DOHH2 (cell line): ENCODE results near the gene DOCK8.

Source experiments
- H3F3A ChIP-seq: fragments of 200-600 bp; sonication (generic), shearing (Covaris generic); 2 replicates; pipeline ENCODE4 v1.6.0; 2016; ENCODE audit warnings: antibody characterized with exemption, mild to moderate bottlenecking; ENCODE audit not compliant: control insufficient read depth, insufficient read depth
- H3K27ac ChIP-seq: fragments of 200-600 bp; sonication (generic); 2 replicates; pipeline ENCODE4 v1.5.1; 2014; ENCODE audit warnings: low read depth, mild to moderate bottlenecking, low read length, moderate library complexity
- H3K27me3 ChIP-seq: fragments of 200-600 bp; sonication (generic); 2 replicates; pipeline ENCODE4 v1.6.1; 2014; ENCODE audit warnings: mild to moderate bottlenecking, low read length, mixed read lengths; ENCODE audit not compliant: control insufficient read depth
- H3K36me3 ChIP-seq: fragments of 200-600 bp; sonication (generic); 2 replicates; pipeline ENCODE4 v1.6.1; 2014; ENCODE audit warnings: mild to moderate bottlenecking, low read length, moderate library complexity, mixed read lengths; ENCODE audit not compliant: control insufficient read depth
- H3K4me1 ChIP-seq: fragments of 200-600 bp; sonication (generic); 2 replicates; pipeline ENCODE4 v1.6.1; 2014; ENCODE audit warnings: mild to moderate bottlenecking, low read length, mixed read lengths; ENCODE audit not compliant: control insufficient read depth
- H3K4me2 ChIP-seq: fragments of 200-600 bp; sonication (generic); 2 replicates; pipeline ENCODE4 v1.6.0; 2014; ENCODE audit warnings: mild to moderate bottlenecking, low read length, moderate library complexity
- H3K4me3 ChIP-seq: fragments of 200-600 bp; sonication (generic); 2 replicates; pipeline ENCODE4 v1.5.1; 2014; ENCODE audit warnings: mild to moderate bottlenecking, low read length, mixed read lengths
- H3K79me2 ChIP-seq: fragments of 200-600 bp; sonication (generic); 2 replicates; pipeline ENCODE4 v1.6.1; 2014; ENCODE audit warnings: mild to moderate bottlenecking, low read length, mixed read lengths; ENCODE audit not compliant: control insufficient read depth
- H3K9me2 ChIP-seq: fragments of 200-600 bp; sonication (generic); replicated peaks from 2 replicates; pipeline ENCODE4 v1.6.1; 2014; ENCODE audit warnings: mild to moderate bottlenecking, low read length, mixed read lengths; ENCODE audit not compliant: control insufficient read depth
- H3K9me3 ChIP-seq: fragments of 200-600 bp; sonication (generic); 2 replicates; pipeline ENCODE4 v1.6.1; 2014; ENCODE audit warnings: antibody characterized with exemption, low read length, mixed read lengths; ENCODE audit not compliant: control insufficient read depth, insufficient read depth
- H4K20me1 ChIP-seq: fragments of 200-600 bp; sonication (generic); 2 replicates; pipeline ENCODE4 v1.6.0; 2014; ENCODE audit warnings: low read depth, mild to moderate bottlenecking, antibody characterized with exemption, low read length, moderate library complexity; ENCODE audit not compliant: control insufficient read depth, insufficient read depth
- CTCF ChIP-seq: fragments of 200-600 bp; sonication (generic); IDR thresholded peaks from one replicate; pipeline ENCODE4 v1.5.1; 2014; ENCODE audit warnings: antibody characterized with exemption, mild to moderate bottlenecking, low read depth, low read length; ENCODE audit not compliant: poor library complexity, severe bottlenecking
- EZH2phosphoT487 ChIP-seq: fragments of 200-600 bp; sonication (generic); IDR thresholded peaks from 2 replicates; pipeline ENCODE4 v1.6.1; 2017; ENCODE audit warnings: borderline replicate concordance, mild to moderate bottlenecking, antibody characterized with exemption, low read length, moderate library complexity, mixed read lengths

The DOCK8 gene

GRCh38 chr9:250625-251024 is 36.0 kb downstream of the DOCK8 start:
- Histone ChIP-seq H3K9me2 (no peaks in the 10 kb centered on the region), H4K20me1 (no peaks in the 10 kb centered on the region), H3K79me2 (no peaks in the 10 kb centered on the region), H3K9me3 (no peaks in the 10 kb centered on the region), H3K36me3 (no peaks in the 10 kb centered on the region), H3K4me2 (no peak overlapping the region), H3K27ac (no peak overlapping the region), H3K4me3 (no peak overlapping the region), H3K27me3 (no peaks in the 10 kb centered on the region), H3K4me1 (no peaks in the 10 kb centered on the region), H3F3A (no peaks in the 10 kb centered on the region)
- TF ChIP-seq EZH2phosphoT487: no peak
- TF ChIP-seq CTCF: no peak

GRCh38 chr9:251398-251797 is 36.7 kb downstream of the DOCK8 start:
- Histone ChIP-seq H3K4me3 (no peak overlapping the region), H3K27ac (no peak overlapping the region), H3K9me2 (no peaks in the 10 kb centered on the region), H3K4me1 (no peaks in the 10 kb centered on the region), H3K9me3 (no peaks in the 10 kb centered on the region), H3K36me3 (no peaks in the 10 kb centered on the region), H3K79me2 (no peaks in the 10 kb centered on the region), H3F3A (no peaks in the 10 kb centered on the region), H3K4me2 (no peak overlapping the region), H4K20me1 (no peaks in the 10 kb centered on the region), H3K27me3 (no peaks in the 10 kb centered on the region)
- TF ChIP-seq EZH2phosphoT487 (no peak), CTCF (no peak)

- H3K27ac ChIP-seq: no peak overlapping the region
- no peak overlapping the region for H3K4me3 ChIP-seq
- no peak for TF ChIP-seq CTCF
- TF ChIP-seq EZH2phosphoT487: no peak
- H4K20me1 ChIP-seq: no peaks in the 10 kb centered on the region
- no peaks in the 10 kb centered on the region for H3K79me2 ChIP-seq
- H3K9me3 ChIP-seq: no peaks in the 10 kb centered on the region
- H3K9me2 ChIP-seq: no peaks in the 10 kb centered on the region
- no peak overlapping the region for H3K4me2 ChIP-seq
- no peaks in the 10 kb centered on the region for H3K27me3 ChIP-seq
- H3K4me1 ChIP-seq: no peaks in the 10 kb centered on the region
- H3K36me3 ChIP-seq: no peaks in the 10 kb centered on the region
- no peaks in the 10 kb centered on the region for H3F3A ChIP-seq
Observed at GRCh38 chr9:253539-253938, 38.9 kb downstream of the DOCK8 start.

- H3K27me3 ChIP-seq: no peaks in the 10 kb centered on the region
- H3K9me3 ChIP-seq: no peaks in the 10 kb centered on the region
- H3K79me2 ChIP-seq: no peaks in the 10 kb centered on the region
- no peak overlapping the region for H3K27ac ChIP-seq
- no peak overlapping the region for H3K4me3 ChIP-seq
- no peaks in the 10 kb centered on the region for H3K36me3 ChIP-seq
- H4K20me1 ChIP-seq: no peaks in the 10 kb centered on the region
- no peaks in the 10 kb centered on the region for H3K9me2 ChIP-seq
- TF ChIP-seq EZH2phosphoT487: no peak
- no peak for TF ChIP-seq CTCF
- no peaks in the 10 kb centered on the region for H3F3A ChIP-seq
- no peak overlapping the region for H3K4me2 ChIP-seq
- no peaks in the 10 kb centered on the region for H3K4me1 ChIP-seq
Observed at GRCh38 chr9:254516-254915, 39.9 kb downstream of the DOCK8 start.
